Stimulated activated CD4-positive, alpha-beta T cell treated with anti-CD3 and anti-CD28 coated beads, Interleukin-2, amount 100 ng/mL, for 48 hours (primary cell): ENCODE data around the gene SAXO2.
"Not testable (repeated sequence)": the region's sequence is repeated elsewhere in the genome, so short reads cannot be mapped to it uniquely, and the experiment has no call there.

Experiments used
- DNase-seq, 2 donors: peaks; one replicate each; pipeline ENCODE4 v3.0.0-alpha.2; 2020

SAXO2 gene

DNA sequence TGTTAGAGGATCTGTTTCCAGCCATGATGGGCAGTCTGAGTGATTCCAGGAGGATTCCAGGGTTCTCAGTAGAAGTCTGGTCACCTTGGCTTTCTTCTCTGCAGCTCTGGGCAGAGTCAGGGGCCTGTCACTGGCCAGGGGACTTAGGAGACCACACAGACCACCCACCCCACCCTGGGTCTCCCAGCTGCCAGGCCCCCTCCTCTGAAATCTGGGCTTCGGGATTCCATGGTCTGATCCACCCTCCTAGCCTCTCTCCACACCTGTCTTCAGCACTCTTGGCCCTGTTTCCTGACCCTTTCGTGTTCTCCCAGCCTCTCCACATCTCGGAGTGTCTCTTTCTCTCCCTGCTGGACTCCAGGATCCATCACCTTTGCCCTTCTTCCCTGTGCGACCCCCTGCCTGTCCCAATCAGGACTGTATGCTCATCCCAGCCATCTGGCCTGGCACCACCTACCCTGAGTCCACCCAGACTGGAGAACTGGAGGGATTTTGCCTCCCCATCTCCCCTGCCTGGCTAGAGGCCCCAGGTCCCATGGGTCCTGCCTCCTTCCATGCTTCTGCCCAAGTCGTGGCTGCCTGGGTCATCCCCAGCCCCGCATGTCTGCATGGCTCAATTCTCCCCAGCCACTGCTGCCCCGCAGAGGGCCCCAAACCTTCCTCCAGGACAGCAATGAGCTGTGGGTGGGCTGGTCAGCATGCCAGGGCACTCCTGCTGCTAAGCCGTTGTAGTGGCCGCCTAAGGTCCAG lies 52.3 kb downstream of the SAXO2 start:
- no peak for DNase-seq

DNA sequence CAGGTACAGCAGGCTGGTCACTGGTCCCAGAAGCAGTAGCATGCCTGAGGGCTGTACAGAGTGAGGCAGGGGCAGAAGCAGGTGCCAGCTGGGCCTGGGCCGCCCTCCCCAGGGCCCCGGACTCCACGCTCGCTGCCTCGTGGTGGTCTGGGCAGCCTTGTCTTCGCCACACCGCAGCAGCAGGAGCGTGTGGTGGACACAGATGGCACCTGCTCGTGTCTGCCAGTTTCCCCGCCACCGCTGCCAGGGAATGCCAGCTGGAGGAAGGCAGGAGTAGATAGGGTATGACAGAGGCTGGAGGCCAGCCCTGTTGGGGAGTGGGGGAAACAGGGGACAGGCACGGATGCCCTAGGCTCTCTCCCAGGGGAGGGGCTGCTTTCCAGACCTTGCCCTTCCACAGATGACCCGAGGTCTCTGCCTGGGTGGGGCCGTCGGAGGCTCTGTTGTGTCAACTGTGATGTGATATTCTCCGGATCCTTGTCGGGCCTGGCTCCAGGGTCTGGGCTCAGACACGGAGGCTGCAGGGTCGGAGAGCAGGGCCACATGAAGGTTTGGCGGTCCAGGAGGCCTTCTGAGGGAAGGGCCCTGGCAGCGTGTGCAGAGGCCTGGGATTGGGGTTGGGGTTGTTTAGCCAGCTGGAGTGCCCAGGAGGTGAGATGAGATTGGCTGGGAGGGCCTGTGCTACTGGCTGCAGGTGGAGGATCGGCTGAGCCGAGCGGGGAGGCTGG lies 53.1 kb downstream of the SAXO2 start:
- DNase-seq = no peak

- DNase-seq = not testable (repeated sequence)
These were observed 53.9 kb downstream of the SAXO2 start for GRCh38 chr15:82316247-82317090.

GRCh38 chr15:82317091-82317489 lies 54.5 kb downstream of the SAXO2 start:
- DNase-seq = no peak

DNA sequence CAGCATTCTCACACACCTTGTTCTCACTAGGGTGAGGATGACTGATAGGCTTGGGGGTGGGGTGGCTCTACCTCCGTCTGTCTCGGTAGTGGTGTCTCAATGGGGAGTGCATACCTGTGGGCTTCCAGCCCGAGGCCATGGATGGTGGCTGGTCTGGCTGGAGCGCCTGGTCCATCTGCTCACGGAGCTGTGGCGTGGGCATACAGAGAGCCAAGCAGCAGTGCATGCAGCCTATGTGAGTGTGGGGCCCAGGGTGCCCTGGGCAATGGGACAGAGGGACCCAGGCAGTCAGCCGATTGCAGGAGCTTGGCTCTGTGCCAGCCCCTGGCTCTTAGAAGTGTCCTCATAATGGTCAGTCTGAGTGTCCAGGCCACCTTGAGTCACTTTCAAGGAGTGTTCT lies 54.9 kb downstream of the SAXO2 start:
- DNase-seq = not testable (repeated sequence)

DNA sequence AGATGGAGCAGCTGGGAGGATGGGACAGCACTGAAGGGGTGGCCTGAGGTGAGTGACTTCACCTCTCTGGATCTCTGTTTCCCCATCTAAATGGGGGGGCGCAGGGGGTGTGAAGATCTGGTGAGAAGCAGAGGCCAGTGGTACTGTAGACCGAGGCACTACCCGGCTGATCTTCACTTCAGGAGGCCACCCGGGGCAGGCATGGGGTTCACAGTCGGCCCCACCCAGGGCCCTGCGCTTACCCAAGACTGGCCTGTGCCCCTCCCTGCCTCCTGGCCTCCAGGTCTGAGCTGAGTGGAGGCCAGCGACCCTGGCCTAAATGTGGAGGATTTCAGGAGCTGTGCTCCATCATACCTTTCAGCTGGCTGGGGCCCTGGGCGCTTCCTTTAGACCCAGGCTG lies 55.7 kb downstream of the SAXO2 start:
- DNase-seq = not testable (repeated sequence)

- DNase-seq = not testable (repeated sequence)
These were observed 57.1 kb downstream of the SAXO2 start for GRCh38 chr15:82319522-82320278.

DNA sequence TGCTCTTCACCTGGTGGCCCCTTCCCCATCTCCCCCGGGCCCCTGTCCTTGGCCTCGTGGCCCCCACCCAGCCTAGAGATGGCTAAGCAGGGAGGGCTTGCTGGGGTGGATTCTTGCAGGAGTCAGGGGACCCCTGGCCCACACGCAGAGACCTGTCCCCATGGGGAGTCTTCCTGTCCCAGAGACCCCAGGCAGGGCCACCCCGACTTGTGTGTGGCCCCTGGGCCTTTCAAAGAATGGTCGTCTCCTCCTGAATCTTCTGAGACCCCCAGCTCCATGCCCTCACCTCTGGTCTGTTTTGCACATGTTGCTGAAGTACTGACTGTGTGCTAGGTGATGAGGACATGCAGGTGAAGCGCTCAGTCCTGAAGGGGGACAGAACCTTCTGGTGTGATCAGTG lies 58.2 kb downstream of the SAXO2 start:
- not testable (repeated sequence) for DNase-seq

DNA sequence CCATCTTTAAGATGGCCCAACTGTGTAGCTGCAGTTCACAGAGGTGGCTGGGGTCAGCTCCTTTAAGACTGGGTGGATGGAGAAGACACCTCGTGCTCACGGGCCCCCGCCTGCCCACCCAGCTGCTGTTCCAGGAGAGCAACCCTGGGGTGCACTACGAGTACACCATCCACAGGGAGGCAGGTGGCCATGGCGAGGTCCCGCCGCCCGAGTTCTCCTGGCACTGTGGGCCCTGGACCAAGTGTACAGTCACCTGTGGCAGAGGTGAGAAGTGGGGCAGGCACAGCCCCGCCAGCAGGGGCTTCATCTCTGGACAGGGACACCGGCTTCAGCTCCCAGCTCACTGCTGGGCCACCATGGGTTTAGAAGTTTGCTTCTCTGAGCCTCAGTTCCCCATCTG lies 59.9 kb downstream of the SAXO2 start:
- DNase-seq = not testable (repeated sequence)

DNA sequence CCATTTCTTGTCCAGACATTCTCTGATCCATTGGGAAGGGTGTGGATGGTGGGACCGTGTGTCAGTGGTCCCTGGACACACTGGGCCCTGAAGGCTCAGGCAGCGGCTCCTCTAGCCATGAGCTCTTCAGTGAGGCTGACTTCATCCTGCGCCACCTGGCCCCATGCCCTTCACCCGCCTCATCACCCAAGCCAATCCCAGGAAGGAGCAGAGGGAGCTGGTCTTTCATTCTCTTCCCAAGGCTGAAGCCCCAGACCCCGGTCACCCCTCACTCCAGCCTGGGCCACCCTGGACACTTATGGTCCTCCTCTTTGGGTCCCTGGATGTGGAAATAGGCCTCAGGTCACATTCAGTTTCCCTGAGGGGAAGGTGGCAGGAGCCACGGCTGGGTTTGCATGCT lies 62.2 kb downstream of the SAXO2 start:
- DNase-seq = not testable (repeated sequence)

DNA sequence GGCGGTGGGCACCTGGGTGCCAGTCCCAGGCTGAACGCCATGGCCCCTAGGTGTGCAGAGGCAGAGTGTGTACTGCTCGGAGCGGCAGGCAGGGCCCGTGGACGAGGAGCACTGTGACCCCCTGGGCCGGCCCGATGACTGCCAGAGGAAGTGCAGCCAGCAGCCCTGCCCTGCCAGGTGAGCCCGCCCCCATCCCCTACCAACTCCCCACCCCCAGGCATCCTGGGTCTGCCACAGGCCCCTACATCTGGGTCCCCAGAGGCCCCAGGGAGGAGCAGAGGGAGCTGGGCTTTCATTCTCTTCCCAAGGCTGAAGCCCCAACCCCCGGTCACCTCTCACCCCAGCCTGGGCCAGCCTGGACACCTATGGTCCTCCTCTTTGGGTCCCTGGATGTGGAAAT lies 63.0 kb downstream of the SAXO2 start:
- DNase-seq = not testable (repeated sequence)

DNA sequence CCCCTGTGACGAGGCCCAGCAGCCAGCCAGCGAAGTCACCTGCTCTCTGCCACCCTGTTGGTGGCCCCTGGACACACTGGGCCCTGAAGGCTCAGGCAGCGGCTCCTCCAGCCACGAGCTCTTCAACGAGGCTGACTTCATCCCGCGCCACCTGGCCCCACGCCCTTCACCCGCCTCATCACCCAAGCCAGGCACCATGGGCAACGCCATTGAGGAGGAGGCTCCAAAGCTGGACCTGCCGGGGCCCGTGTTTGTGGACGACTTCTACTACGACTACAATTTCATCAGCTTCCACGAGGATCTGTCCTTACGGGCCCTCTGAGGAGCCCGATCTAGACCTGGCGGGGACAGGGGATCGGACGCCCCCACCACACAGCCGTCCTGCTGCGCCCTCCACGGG lies 64.3 kb downstream of the SAXO2 start:
- DNase-seq = not testable (repeated sequence)

GRCh38 chr15:82327372-82327771 lies 64.8 kb downstream of the SAXO2 start:
- not testable (repeated sequence) for DNase-seq

DNA sequence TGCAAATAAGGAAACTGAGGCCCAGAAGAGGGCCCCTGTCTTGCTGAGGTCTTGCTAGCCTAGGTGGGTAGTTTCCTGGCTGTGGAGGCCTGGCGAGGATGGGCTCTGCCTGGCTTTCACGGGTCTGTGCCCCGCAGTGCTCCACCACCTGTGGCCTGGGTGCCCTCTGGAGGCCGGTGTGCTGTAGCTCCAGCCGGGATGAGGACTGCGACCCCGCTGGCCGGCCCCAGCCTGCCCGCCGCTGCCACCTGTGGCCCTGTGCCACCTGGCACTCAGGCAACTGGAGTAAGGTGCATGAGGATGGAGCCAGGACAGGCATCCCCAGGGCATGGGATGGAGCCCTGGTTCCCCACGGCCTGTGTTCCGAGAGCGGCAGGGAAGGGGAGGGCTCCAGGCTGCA lies 66.4 kb downstream of the SAXO2 start:
- DNase-seq = not testable (repeated sequence)

GRCh38 chr15:82330921-82331320 lies 68.3 kb downstream of the SAXO2 start:
- not testable (repeated sequence) for DNase-seq

DNA sequence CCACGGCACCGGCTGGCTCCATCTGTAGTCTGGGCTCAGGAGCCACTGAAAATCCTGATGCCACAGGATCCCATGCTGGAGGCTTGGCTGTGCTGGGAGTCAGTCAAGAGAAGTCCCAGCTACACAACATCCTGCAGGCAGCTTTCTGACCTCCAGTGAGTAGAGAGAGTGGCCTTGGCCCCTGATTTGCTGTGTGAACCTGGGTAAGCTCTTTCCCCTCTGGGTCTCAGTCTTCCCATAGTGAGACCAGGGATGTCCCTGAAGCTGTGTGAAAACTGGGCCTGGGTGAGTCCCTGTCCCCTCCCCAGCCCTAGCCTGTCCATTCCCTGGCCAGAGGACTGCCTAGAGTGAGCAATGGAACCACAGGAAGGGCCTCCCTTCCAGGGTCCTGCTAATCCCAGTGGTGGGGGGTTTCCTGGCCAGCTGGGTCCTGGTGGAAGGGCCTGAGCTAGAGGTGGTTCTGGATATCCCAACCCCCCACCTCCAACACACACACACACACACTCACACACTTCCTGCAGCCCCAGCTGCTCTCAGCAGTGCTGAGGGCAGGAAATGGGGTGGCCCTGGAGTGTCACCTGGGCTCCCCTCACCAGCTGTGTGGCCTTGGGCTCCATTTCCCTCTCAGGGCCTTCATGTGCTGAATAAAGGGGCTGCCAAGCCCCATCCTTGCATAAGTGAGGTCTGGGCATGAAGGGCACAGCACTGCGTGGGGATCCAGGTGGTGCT lies 69.1 kb downstream of the SAXO2 start:
- DNase-seq = not testable (repeated sequence)

- not testable (repeated sequence) for DNase-seq
These were observed 70.3 kb downstream of the SAXO2 start for GRCh38 chr15:82332711-82333602.

DNA sequence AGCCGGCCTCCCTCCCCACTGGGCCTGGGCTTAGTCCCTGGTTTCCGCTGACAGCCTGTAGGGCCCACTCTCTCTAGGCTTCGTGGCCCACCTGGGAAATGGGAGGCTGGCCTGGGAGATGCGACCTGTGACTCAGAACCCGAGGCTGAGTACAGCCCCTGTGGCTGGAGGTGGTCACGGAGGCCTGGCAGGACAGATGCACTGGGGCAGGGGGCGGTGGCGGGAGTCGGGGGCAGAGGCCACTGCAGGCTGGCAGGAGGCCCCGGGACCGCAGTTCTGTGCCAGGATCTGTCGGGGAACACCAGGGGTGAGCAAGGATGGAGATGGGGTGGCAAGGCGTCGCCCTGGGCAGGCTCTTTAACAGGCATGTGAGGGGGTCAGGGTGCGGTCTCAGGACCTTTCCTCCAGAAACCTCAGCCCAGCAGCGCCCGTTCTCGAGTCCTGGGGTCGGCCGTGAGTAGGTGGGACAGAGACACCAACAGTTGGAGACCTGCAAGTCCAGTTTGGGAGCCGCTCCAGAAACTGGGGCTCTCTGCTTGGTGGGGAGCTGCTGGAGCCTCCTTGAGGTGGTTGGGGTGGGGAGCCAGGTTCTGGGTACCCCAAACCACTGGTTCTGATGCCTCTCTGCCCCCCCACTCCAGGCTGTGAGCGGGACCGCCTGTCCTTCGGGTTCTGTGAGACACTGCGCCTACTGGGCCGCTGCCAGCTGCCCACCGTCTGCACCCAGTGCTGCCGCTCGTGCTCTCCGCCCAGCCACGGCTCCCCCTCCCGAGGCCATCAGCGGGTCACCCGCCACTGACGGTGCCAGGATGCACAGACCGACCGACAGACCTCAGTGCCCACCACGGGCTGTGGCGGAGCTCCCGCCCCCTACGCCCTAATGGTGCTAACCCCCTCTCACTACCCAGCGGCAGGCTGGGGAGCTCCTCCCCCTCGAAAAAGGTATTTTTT lies 71.3 kb downstream of the SAXO2 start:
- DNase-seq = not testable (repeated sequence)
